Liver (tissue), 9 donors: Measurements from ENCODE around the gene STXBP6. TPM values are rescaled to one million over a fixed set of nuclear protein-coding genes. Genes with fewer than 3 reads are reported as not detected.

Source experiments
- DNase-seq: peaks from one replicate; pipeline ENCODE4 v3.0.0-alpha.2; 2017; ENCODE audit warnings: low spot score
- H3K27ac ChIP-seq, 2 donors: one replicate each; pipeline ENCODE4 v1.7.0; 2013; ENCODE audit warnings: inconsistent platforms in 2 of 2, low read length in 2 of 2, control low read depth in 1 of 2, low read depth in 1 of 2, mild to moderate bottlenecking in 1 of 2
- H3K27me3 ChIP-seq, 4 donors: one replicate each; pipeline versions ENCODE4 v1.6.1 to v1.7.0; 2013; ENCODE audit warnings: low read length in 3 of 4, inconsistent platforms in 1 of 4, mild to moderate bottlenecking in 1 of 4, moderate library complexity in 1 of 4; ENCODE audit not compliant: control insufficient read depth in 4 of 4, insufficient read depth in 4 of 4
- H3K36me3 ChIP-seq, 4 donors: one replicate each; pipeline versions ENCODE4 v1.6.1 to v1.7.0; 2013; ENCODE audit warnings: low read length in 3 of 4, mild to moderate bottlenecking in 3 of 4, low read depth in 1 of 4, moderate library complexity in 1 of 4; ENCODE audit not compliant: control insufficient read depth in 4 of 4, insufficient read depth in 3 of 4
- H3K4me1 ChIP-seq, 4 donors: one replicate each; pipeline versions ENCODE4 v1.6.1 to v1.7.0; 2013; ENCODE audit warnings: low read length in 3 of 4, mild to moderate bottlenecking in 3 of 4, moderate library complexity in 1 of 4; ENCODE audit not compliant: control insufficient read depth in 4 of 4, insufficient read depth in 4 of 4
- H3K4me3 ChIP-seq, 3 donors: one replicate each; pipeline versions ENCODE4 v1.6.1 to v1.7.0; 2013; ENCODE audit warnings: low read length in 3 of 3, control low read depth in 1 of 3, low read depth in 1 of 3, mild to moderate bottlenecking in 1 of 3
- H3K9ac ChIP-seq, 2 donors: one replicate each; pipeline ENCODE4 v1.7.0; 2013; ENCODE audit warnings: low read length in 2 of 2, mild to moderate bottlenecking in 2 of 2, moderate library complexity in 2 of 2, control low read depth in 1 of 2, low read depth in 1 of 2
- H3K9me3 ChIP-seq, 4 donors: one replicate each; pipeline versions ENCODE4 v1.6.1 to v1.7.0; 2013; ENCODE audit warnings: low read length in 3 of 4; ENCODE audit not compliant: control insufficient read depth in 4 of 4
- EGR1 ChIP-seq, 2 donors: IDR thresholded peaks; 2 replicates each; pipeline ENCODE4 v1.6.1; 2016 to 2018; ENCODE audit warnings: antibody characterized with exemption in 2 of 2, low read depth in 2 of 2
- FOXA1 ChIP-seq: IDR thresholded peaks from 2 replicates; pipeline ENCODE4 v1.6.1; 2016; ENCODE audit warnings: antibody characterized with exemption
- FOXA2 ChIP-seq: IDR thresholded peaks from 2 replicates; pipeline ENCODE4 v1.6.1; 2016; ENCODE audit warnings: antibody characterized with exemption
- GABPA ChIP-seq, 2 donors: IDR thresholded peaks in 1 of 2; conservative IDR thresholded peaks in 1 of 2; 2 replicates each; pipeline ENCODE4 v1.6.1; 2016; ENCODE audit warnings: antibody characterized with exemption in 2 of 2, mild to moderate bottlenecking in 1 of 2, moderate library complexity in 1 of 2
- HNF4A ChIP-seq, 2 donors: conservative IDR thresholded peaks; 2 replicates each; pipeline ENCODE4 v1.6.1; 2016; ENCODE audit warnings: antibody characterized with exemption in 2 of 2, mild to moderate bottlenecking in 2 of 2
- HNF4G ChIP-seq: IDR thresholded peaks from 2 replicates; pipeline ENCODE4 v1.6.1; 2016; ENCODE audit warnings: antibody characterized with exemption
- JUND ChIP-seq, 2 donors: IDR thresholded peaks; 2 replicates each; pipeline ENCODE4 v1.6.1; 2016; ENCODE audit warnings: antibody characterized with exemption in 2 of 2
- NR2F2 ChIP-seq: IDR thresholded peaks from 2 replicates; pipeline ENCODE4 v1.6.1; 2016; ENCODE audit warnings: antibody characterized with exemption
- RAD21 ChIP-seq, 2 donors: IDR thresholded peaks; 2 replicates each; pipeline ENCODE4 v1.6.1; 2016; ENCODE audit warnings: antibody characterized with exemption in 2 of 2, mild to moderate bottlenecking in 2 of 2
- RXRA ChIP-seq, 2 donors: IDR thresholded peaks; 2 replicates each; pipeline ENCODE4 v1.6.1; 2017 to 2018; ENCODE audit warnings: antibody characterized with exemption in 2 of 2, mild to moderate bottlenecking in 1 of 2
- SP1 ChIP-seq: IDR thresholded peaks from 2 replicates; pipeline ENCODE4 v1.6.1; 2018; ENCODE audit warnings: antibody characterized with exemption, mild to moderate bottlenecking
- TAF1 ChIP-seq: conservative IDR thresholded peaks from 2 replicates; pipeline ENCODE4 v1.6.1; 2016; ENCODE audit warnings: antibody characterized with exemption, mild to moderate bottlenecking
- YY1 ChIP-seq: IDR thresholded peaks from 2 replicates; pipeline ENCODE4 v1.6.1; 2016; ENCODE audit warnings: antibody characterized with exemption, mild to moderate bottlenecking
- WGBS: extraction: QIAGEN DNeasy Blood & Tissue Kit; methylation state at CpG from one replicate; pipeline ENCODE4 v1.1.7; 2013; 5-methylcytosine and 5-hydroxymethylcytosine counted together
- polyA plus RNA-seq, 2 donors: library from polyadenylated mRNA; stranded (reverse) in 1 of 2; unstranded in 1 of 2; fragments of 200-250 nt in 1 of 2; fragments of >200 nt in 1 of 2; fragmentation: Nextera tagmentation in 1 of 2; extraction: Ambion mirVana in 1 of 2; gene quantifications; one replicate each; pipeline versions ENCODE4 v1.2.1 to v1.2.3, GENCODE V29; 2013 to 2015
- total RNA-seq, 2 donors: library from RNA; depleted of rRNA; stranded (reverse); fragments of >200 nt; gene quantifications; one replicate each; pipeline ENCODE4 v1.2.3, GENCODE V29; 2014
- TF ChIP-seq, protein P1 (sequence below): IDR thresholded peaks from 2 replicates; pipeline ENCODE4 v1.6.1; 2016; ENCODE audit warnings: antibody characterized with exemption
- TF ChIP-seq, protein P2 (sequence below): IDR thresholded peaks from 2 replicates; pipeline ENCODE4 v1.6.1; 2016; ENCODE audit warnings: antibody characterized with exemption
- TF ChIP-seq, protein P3 (sequence below): IDR thresholded peaks from 2 replicates; pipeline ENCODE4 v1.6.1; 2016; ENCODE audit warnings: antibody characterized with exemption
- TF ChIP-seq, protein P4 (sequence below): fragments of 150-350 bp; IDR thresholded peaks from 2 replicates; pipeline ENCODE4 v1.5.1; 2017; ENCODE audit warnings: improper control_type of control experiment, low read depth, low read length; ENCODE audit not compliant: missing input control
- TF ChIP-seq, protein P5 (sequence below): IDR thresholded peaks from 2 replicates; pipeline ENCODE4 v1.6.1; 2016; ENCODE audit warnings: antibody characterized with exemption, mild to moderate bottlenecking
- donor health status: healthy.
- donor health status: healthy.
- donor health status: healthy.
- donor health status: healthy.
- donor health status: healthy.

STXBP6 gene
- total and polyA plus RNA-seq, 4 donors = 1.4 to 3.8 (median 1.8) TPM

DNA sequence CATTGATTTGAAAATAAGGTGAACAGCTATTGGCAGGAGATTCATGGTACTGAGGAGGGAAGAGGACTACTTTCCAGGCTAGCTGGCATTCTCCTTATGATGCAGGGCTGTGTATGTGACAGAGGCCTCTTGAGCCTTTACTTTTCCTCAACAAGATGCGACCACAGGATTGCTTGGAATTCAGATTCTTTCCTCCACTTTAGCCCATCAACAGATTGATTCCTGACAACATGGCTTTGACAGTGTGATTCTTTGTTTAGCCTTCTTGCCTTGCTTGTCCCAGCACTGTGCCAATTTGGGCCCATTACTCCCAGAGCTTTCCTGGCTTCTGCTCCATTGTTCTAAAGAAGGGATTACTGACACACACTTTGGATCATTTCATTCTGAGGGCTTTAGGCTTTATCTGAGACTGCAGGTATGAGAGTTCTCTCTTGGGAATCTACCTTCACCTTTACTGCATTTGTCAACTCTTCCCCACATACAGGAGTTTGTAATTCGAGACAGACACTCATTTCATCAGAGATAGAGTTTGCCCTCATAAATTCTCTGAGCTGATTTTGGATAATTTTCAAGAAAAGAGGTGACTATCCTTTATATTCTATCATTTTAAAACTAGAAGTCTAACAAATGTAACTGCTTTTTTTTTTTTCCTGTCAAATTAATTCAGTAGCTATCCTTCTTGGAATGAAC is 209.6 kb downstream of the STXBP6 start (continued):
- TF ChIP-seq YY1 (peak; percentile 22), NR2F2 (no peak)
- TF ChIP-seq, protein P1, sequence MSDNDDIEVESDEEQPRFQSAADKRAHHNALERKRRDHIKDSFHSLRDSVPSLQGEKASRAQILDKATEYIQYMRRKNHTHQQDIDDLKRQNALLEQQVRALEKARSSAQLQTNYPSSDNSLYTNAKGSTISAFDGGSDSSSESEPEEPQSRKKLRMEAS = no peak

- Histone ChIP-seq H3K36me3 (no peaks in the 10 kb centered on the region), H3K4me3 (no peak overlapping the region), H3K4me1 (peaks cover 0 to 29% (median 15%) of the 10 kb centered on the region in 4 donors), H3K9me3 (no peaks in the 10 kb centered on the region), H3K27me3 (no peaks in the 10 kb centered on the region), H3K9ac (peak overlapping the region in 1 of 2 donors; percentile 28), H3K27ac (peak overlapping the region; percentile 64 to 87)
- 32% methylated on average over 3 of the region's 3 CpGs for WGBS
- peak; percentile 76 for TF ChIP-seq HNF4G
- TF ChIP-seq RAD21 (IDR thresholded peaks at IDR 0.05) = peak in 1 of 2 donors; percentile 16
- TF ChIP-seq FOXA1 = peak; percentile 47
- TF ChIP-seq HNF4A (conservative IDR thresholded peaks at IDR 0.05) = peak; percentile 96
- no peak for TF ChIP-seq YY1
- TF ChIP-seq JUND (IDR thresholded peaks at IDR 0.05) = peak in 1 of 2 donors; percentile 47
- peak; percentile 95 for TF ChIP-seq SP1
- peak; percentile 71 for TF ChIP-seq FOXA2
- TF ChIP-seq, protein P2, sequence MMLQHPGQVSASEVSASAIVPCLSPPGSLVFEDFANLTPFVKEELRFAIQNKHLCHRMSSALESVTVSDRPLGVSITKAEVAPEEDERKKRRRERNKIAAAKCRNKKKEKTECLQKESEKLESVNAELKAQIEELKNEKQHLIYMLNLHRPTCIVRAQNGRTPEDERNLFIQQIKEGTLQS = no peak
- peak; percentile 47 to 53 for TF ChIP-seq RXRA (IDR thresholded peaks at IDR 0.05)
- no peak for DNase-seq
Measured at GRCh38 chr14:24839617-24840203, 210.2 kb downstream of the STXBP6 start.

DNA sequence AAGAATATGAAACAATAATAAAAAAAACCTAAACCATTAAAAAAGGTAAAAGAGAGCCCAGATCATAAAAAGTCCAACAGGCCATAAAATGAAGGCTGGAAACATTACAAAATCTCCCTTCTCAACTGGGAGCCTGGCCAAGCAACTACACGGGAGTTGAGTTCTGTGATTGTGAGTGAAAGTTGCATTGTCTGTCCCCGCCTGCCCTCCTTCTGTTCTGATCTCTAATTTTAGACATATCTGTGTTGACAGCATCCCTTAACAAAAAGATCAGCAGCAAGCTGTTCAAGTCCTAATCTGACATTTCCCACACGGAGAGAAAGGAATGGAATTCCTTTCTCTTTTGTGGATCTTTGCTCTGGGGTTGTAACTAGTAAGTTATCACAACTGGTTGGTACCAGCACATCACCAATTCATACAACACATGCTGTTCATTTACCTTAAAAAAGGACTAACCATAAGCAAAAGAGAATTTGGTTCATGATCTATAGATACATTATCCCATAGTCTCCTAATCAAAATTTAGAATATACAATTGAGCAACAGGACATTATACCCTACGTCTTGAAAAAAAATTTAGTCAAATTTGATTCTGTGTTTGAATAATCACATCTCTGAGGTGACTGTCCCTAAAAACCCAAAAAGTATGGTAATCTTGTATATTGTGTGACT is 210.9 kb downstream of the STXBP6 start:
- H3K9ac ChIP-seq = peak overlapping the region; percentile 5 to 7
- no peak overlapping the region for H3K4me3 ChIP-seq
- peak overlapping the region; percentile 64 to 87 for H3K27ac ChIP-seq
- WGBS = 19% methylated on average over 4 of the region's 4 CpGs
- H3K9me3 ChIP-seq = no peaks in the 10 kb centered on the region
- no peaks in the 10 kb centered on the region for H3K36me3 ChIP-seq
- TF ChIP-seq FOXA2 = no peak
- TF ChIP-seq, protein P1 = no peak
- TF ChIP-seq TAF1 = no peak
- TF ChIP-seq, protein P3, sequence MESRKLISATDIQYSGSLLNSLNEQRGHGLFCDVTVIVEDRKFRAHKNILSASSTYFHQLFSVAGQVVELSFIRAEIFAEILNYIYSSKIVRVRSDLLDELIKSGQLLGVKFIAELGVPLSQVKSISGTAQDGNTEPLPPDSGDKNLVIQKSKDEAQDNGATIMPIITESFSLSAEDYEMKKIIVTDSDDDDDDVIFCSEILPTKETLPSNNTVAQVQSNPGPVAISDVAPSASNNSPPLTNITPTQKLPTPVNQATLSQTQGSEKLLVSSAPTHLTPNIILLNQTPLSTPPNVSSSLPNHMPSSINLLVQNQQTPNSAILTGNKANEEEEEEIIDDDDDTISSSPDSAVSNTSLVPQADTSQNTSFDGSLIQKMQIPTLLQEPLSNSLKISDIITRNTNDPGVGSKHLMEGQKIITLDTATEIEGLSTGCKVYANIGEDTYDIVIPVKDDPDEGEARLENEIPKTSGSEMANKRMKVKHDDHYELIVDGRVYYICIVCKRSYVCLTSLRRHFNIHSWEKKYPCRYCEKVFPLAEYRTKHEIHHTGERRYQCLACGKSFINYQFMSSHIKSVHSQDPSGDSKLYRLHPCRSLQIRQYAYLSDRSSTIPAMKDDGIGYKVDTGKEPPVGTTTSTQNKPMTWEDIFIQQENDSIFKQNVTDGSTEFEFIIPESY = peak; percentile 30
- TF ChIP-seq SP1 = no peak
- TF ChIP-seq RXRA (IDR thresholded peaks at IDR 0.05) = peak; percentile 78 to 80
- TF ChIP-seq RAD21 (IDR thresholded peaks at IDR 0.05) = peak; percentile 37 to 55
- peak; percentile 11 for TF ChIP-seq HNF4G
- no peak for TF ChIP-seq GABPA (IDR thresholded peaks at IDR 0.05 in 1 of 2, conservative IDR thresholded peaks at IDR 0.05 in 1 of 2)
- peak; percentile 88 for TF ChIP-seq YY1
- TF ChIP-seq, protein P4, sequence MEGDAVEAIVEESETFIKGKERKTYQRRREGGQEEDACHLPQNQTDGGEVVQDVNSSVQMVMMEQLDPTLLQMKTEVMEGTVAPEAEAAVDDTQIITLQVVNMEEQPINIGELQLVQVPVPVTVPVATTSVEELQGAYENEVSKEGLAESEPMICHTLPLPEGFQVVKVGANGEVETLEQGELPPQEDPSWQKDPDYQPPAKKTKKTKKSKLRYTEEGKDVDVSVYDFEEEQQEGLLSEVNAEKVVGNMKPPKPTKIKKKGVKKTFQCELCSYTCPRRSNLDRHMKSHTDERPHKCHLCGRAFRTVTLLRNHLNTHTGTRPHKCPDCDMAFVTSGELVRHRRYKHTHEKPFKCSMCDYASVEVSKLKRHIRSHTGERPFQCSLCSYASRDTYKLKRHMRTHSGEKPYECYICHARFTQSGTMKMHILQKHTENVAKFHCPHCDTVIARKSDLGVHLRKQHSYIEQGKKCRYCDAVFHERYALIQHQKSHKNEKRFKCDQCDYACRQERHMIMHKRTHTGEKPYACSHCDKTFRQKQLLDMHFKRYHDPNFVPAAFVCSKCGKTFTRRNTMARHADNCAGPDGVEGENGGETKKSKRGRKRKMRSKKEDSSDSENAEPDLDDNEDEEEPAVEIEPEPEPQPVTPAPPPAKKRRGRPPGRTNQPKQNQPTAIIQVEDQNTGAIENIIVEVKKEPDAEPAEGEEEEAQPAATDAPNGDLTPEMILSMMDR = no peak
- no peak for TF ChIP-seq JUND (IDR thresholded peaks at IDR 0.05)
- TF ChIP-seq, protein P2 = no peak
- no peak for TF ChIP-seq NR2F2
- no peak for TF ChIP-seq EGR1 (IDR thresholded peaks at IDR 0.05; ENCODE audit: low read depth in 2 of 2)
- no peak for TF ChIP-seq FOXA1
- peak; percentile 49 to 61 for TF ChIP-seq HNF4A (conservative IDR thresholded peaks at IDR 0.05)
- TF ChIP-seq, protein P5, sequence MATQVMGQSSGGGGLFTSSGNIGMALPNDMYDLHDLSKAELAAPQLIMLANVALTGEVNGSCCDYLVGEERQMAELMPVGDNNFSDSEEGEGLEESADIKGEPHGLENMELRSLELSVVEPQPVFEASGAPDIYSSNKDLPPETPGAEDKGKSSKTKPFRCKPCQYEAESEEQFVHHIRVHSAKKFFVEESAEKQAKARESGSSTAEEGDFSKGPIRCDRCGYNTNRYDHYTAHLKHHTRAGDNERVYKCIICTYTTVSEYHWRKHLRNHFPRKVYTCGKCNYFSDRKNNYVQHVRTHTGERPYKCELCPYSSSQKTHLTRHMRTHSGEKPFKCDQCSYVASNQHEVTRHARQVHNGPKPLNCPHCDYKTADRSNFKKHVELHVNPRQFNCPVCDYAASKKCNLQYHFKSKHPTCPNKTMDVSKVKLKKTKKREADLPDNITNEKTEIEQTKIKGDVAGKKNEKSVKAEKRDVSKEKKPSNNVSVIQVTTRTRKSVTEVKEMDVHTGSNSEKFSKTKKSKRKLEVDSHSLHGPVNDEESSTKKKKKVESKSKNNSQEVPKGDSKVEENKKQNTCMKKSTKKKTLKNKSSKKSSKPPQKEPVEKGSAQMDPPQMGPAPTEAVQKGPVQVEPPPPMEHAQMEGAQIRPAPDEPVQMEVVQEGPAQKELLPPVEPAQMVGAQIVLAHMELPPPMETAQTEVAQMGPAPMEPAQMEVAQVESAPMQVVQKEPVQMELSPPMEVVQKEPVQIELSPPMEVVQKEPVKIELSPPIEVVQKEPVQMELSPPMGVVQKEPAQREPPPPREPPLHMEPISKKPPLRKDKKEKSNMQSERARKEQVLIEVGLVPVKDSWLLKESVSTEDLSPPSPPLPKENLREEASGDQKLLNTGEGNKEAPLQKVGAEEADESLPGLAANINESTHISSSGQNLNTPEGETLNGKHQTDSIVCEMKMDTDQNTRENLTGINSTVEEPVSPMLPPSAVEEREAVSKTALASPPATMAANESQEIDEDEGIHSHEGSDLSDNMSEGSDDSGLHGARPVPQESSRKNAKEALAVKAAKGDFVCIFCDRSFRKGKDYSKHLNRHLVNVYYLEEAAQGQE = peak; percentile 63
- no peaks in the 10 kb centered on the region for H3K27me3 ChIP-seq
- DNase-seq = no peak
- H3K4me1 ChIP-seq = peaks cover 0 to 29% (median 15%) of the 10 kb centered on the region in 4 donors
